Effector memory CD4-positive, alpha-beta T cell (primary cell): ENCODE measurements around the gene CKMT2.

Experiments
- DNase-seq, 3 donors: peaks; one replicate each; pipeline ENCODE4 v3.0.0-alpha.2; 2020
- H3K27ac ChIP-seq: 2 replicates; pipeline ENCODE4 v1.7.0; 2013; ENCODE audit warnings: mild to moderate bottlenecking, low read length, moderate library complexity; ENCODE audit not compliant: insufficient read depth, poor library complexity, severe bottlenecking
- H3K27me3 ChIP-seq: replicated peaks from 2 replicates; pipeline ENCODE4 v1.7.0; 2013; ENCODE audit warnings: mild to moderate bottlenecking, low read length; ENCODE audit not compliant: insufficient read depth, control insufficient read depth, poor library complexity, severe bottlenecking
- H3K36me3 ChIP-seq: 2 replicates; pipeline ENCODE4 v1.7.0; 2013; ENCODE audit warnings: mild to moderate bottlenecking, low read length, moderate library complexity; ENCODE audit not compliant: control insufficient read depth, insufficient read depth
- H3K4me1 ChIP-seq: 2 replicates; pipeline ENCODE4 v1.7.0; 2013; ENCODE audit warnings: low read length, mild to moderate bottlenecking; ENCODE audit not compliant: control insufficient read depth, insufficient read depth, poor library complexity, severe bottlenecking
- H3K4me3 ChIP-seq: 2 replicates; pipeline ENCODE4 v1.7.0; 2013; ENCODE audit warnings: low read length, low read depth, mild to moderate bottlenecking; ENCODE audit not compliant: insufficient read depth, poor library complexity, severe bottlenecking
- H3K9me3 ChIP-seq: 2 replicates; pipeline ENCODE4 v1.7.0; 2013; ENCODE audit warnings: mild to moderate bottlenecking, low read length, moderate library complexity; ENCODE audit not compliant: control insufficient read depth

CKMT2 gene

GRCh38 chr5:81195335-81195929 is 37.7 kb upstream of the CKMT2 start:
- Histone ChIP-seq H3K9me3 (no peaks in the 10 kb centered on the region), H3K27me3 (no peaks in the 10 kb centered on the region), H3K4me1 (no peaks in the 10 kb centered on the region), H3K4me3 (no peak overlapping the region), H3K27ac (no peak overlapping the region), H3K36me3 (no peaks in the 10 kb centered on the region)
- DNase-seq = no peak

GRCh38 chr5:81202655-81203054 is 30.5 kb upstream of the CKMT2 start:
- Histone ChIP-seq H3K9me3 (no peaks in the 10 kb centered on the region), H3K4me1 (no peaks in the 10 kb centered on the region), H3K27me3 (no peaks in the 10 kb centered on the region), H3K4me3 (no peak overlapping the region), H3K36me3 (peaks cover 35% of the 10 kb centered on the region), H3K27ac (no peak overlapping the region)
- DNase-seq = no peak

DNA sequence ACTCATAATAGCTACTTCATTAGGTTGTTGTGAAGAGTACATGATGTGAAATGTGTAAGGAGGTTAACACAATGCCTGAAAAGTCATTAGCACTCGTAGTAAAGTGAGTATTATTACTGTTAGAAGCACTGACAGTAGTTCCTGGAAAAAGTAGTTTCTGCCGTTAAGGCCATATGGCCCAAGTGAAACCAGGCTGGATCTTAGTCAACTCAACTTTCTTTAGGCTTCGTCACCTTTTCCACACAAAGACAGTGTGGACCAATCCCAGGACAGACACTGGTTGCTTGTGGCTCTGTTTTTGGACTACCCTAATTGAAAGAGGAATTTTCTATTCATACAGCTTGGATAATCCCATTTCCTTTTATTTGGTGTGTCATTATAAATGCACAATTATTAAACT is 29.4 kb upstream of the CKMT2 start:
- no peak for DNase-seq
- H3K4me3 ChIP-seq = no peak overlapping the region
- no peaks in the 10 kb centered on the region for H3K9me3 ChIP-seq
- peaks cover 39% of the 10 kb centered on the region for H3K36me3 ChIP-seq
- no peaks in the 10 kb centered on the region for H3K27me3 ChIP-seq
- no peaks in the 10 kb centered on the region for H3K4me1 ChIP-seq
- H3K27ac ChIP-seq = no peak overlapping the region

GRCh38 chr5:81204205-81204604 is 28.9 kb upstream of the CKMT2 start:
- Histone ChIP-seq H3K9me3 (no peaks in the 10 kb centered on the region), H3K36me3 (peaks cover 43% of the 10 kb centered on the region), H3K27me3 (no peaks in the 10 kb centered on the region), H3K27ac (no peak overlapping the region), H3K4me3 (no peak overlapping the region), H3K4me1 (no peaks in the 10 kb centered on the region)
- no peak for DNase-seq

DNA sequence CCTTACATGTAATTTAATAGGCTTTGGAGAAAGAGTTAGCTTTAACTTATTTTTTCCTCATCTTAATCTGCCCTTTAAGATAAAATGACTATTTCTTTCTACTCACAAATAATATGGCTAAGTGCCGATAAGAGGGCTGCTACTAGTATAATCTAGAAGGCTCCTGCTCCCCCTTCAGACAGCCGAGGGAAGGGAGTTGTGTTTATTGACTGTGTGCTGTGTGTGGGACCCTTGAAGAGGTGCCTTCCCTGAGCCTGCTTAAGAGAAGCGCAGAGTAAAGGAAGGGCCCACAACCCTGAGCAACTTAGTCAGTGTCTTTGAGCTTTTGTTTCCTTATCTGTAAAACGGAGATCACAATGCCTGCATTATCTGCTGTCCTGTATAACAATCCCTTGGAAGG is 28.1 kb upstream of the CKMT2 start:
- no peak for DNase-seq
- Histone ChIP-seq H3K27me3 (no peaks in the 10 kb centered on the region), H3K4me3 (no peak overlapping the region), H3K9me3 (no peaks in the 10 kb centered on the region), H3K27ac (no peak overlapping the region), H3K36me3 (peaks cover 50% of the 10 kb centered on the region), H3K4me1 (no peaks in the 10 kb centered on the region)

- no peak for DNase-seq
- Histone ChIP-seq H3K9me3 (no peaks in the 10 kb centered on the region), H3K36me3 (peaks cover 57% of the 10 kb centered on the region), H3K27me3 (no peaks in the 10 kb centered on the region), H3K27ac (no peak overlapping the region), H3K4me3 (no peak overlapping the region), H3K4me1 (no peaks in the 10 kb centered on the region)
These were observed 26.1 kb upstream of the CKMT2 start for GRCh38 chr5:81207009-81207408.

- H3K36me3 ChIP-seq = peaks cover 50% of the 10 kb centered on the region
These were observed 24.2 kb upstream of the CKMT2 start for GRCh38 chr5:81208904-81209303.

GRCh38 chr5:81209386-81209785 is 23.7 kb upstream of the CKMT2 start:
- Histone ChIP-seq H3K27ac (no peak overlapping the region), H3K27me3 (no peaks in the 10 kb centered on the region), H3K4me3 (no peak overlapping the region), H3K4me1 (no peaks in the 10 kb centered on the region), H3K9me3 (no peaks in the 10 kb centered on the region), H3K36me3 (peaks cover 54% of the 10 kb centered on the region)
- no peak for DNase-seq

More at GRCh38 chr5:81208904-81209303, 24.2 kb upstream of the CKMT2 start:
- Histone ChIP-seq H3K9me3 (no peaks in the 10 kb centered on the region), H3K27ac (no peak overlapping the region), H3K27me3 (no peaks in the 10 kb centered on the region), H3K4me1 (no peaks in the 10 kb centered on the region), H3K4me3 (no peak overlapping the region)
- DNase-seq = no peak

GRCh38 chr5:81209869-81210493 is 23.1 kb upstream of the CKMT2 start:
- H3K9me3 ChIP-seq = no peaks in the 10 kb centered on the region
- H3K27ac ChIP-seq = no peak overlapping the region
- DNase-seq = no peak
- no peaks in the 10 kb centered on the region for H3K27me3 ChIP-seq
- H3K36me3 ChIP-seq = peaks cover 58% of the 10 kb centered on the region
- no peak overlapping the region for H3K4me3 ChIP-seq
- no peaks in the 10 kb centered on the region for H3K4me1 ChIP-seq

DNA sequence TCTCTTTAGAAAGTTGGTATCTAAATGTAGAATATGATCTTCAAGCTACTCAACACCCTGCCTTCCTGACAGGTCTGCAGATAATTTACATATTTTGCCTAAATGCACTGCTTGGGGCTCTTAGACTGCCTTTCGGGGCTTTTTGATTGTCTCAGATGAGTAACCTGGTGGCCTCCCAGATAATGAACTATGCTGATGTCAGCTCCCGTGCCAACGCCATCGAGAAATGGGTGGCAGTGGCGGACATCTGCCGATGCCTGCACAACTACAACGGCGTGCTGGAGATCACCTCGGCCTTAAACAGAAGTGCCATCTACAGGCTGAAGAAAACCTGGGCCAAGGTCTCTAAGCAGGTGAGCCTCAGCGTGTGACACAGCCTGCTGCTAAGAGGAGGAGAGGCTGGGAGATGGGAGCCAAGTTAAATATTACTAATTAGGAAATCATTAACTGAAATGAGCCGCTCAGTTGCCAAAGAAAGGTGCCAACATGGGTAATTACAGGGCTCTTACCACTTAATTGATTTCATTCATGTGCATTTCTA is 20.8 kb upstream of the CKMT2 start:
- no peak for DNase-seq
- no peak overlapping the region for H3K4me3 ChIP-seq
- H3K27me3 ChIP-seq = no peaks in the 10 kb centered on the region
- H3K27ac ChIP-seq = no peak overlapping the region
- no peaks in the 10 kb centered on the region for H3K4me1 ChIP-seq
- H3K36me3 ChIP-seq = peaks cover 60% of the 10 kb centered on the region
- no peaks in the 10 kb centered on the region for H3K9me3 ChIP-seq
